HepG2 (cell line): ENCODE data around the gene PRIM2.
"Not testable (repeated sequence)": the region's sequence is repeated elsewhere in the genome, so short reads cannot be mapped to it uniquely, and the experiment has no call there.

Source experiments
- CBFB ChIP-seq: sonication (generic); formaldehyde crosslinking; IDR thresholded peaks from 2 replicates; pipeline ENCODE4 v1.4.0; 2020; ENCODE audit warnings: missing genetic modification reagents
- CHD2 ChIP-seq: IDR thresholded peaks from 2 replicates; pipeline ENCODE4 v1.6.1; 2011; ENCODE audit warnings: low read depth, low read length, improper control_type of control experiment
- JDP2 ChIP-seq: sonication (generic); formaldehyde crosslinking; IDR thresholded peaks from 2 replicates; pipeline ENCODE4 v1.8.1; 2022; ENCODE audit warnings: missing genetic modification reagents, borderline replicate concordance
- MLLT10 ChIP-seq: sonication (generic); formaldehyde crosslinking; IDR thresholded peaks from 2 replicates; pipeline ENCODE4 v1.4.0; 2020; ENCODE audit warnings: missing genetic modification reagents
- MTF1 ChIP-seq: sonication (generic); formaldehyde crosslinking; IDR thresholded peaks from 2 replicates; pipeline ENCODE4 v1.5.0; 2020; ENCODE audit warnings: missing genetic modification reagents
- POLR2A ChIP-seq, 2 experiments: IDR thresholded peaks; 2 replicates each; pipeline ENCODE4 v1.6.1; 2011; ENCODE audit warnings: low read depth in 2 of 2, low read length in 2 of 2, mild to moderate bottlenecking in 1 of 2, moderate library complexity in 1 of 2; ENCODE audit not compliant: insufficient read depth in 1 of 2
- RAD21 ChIP-seq: fragments of 450-650 bp; formaldehyde crosslinking; IDR thresholded peaks from 2 replicates; pipeline ENCODE4 v1.5.0; 2020; ENCODE audit warnings: mild to moderate bottlenecking
- ZNF143 ChIP-seq: sonication (generic); formaldehyde crosslinking; IDR thresholded peaks from 2 replicates; pipeline ENCODE4 v1.4.0; 2020; ENCODE audit warnings: missing genetic modification reagents
- ZNF451 ChIP-seq: sonication (generic); formaldehyde crosslinking; IDR thresholded peaks from 2 replicates; pipeline ENCODE4 v1.5.0; 2020; ENCODE audit warnings: mild to moderate bottlenecking, missing genetic modification reagents
- ZNF549 ChIP-seq: sonication (generic); formaldehyde crosslinking; IDR thresholded peaks from 2 replicates; pipeline ENCODE4 v1.5.0; 2020; ENCODE audit warnings: missing genetic modification reagents
- TF ChIP-seq, protein P1 (sequence below): sonication (generic); formaldehyde crosslinking; IDR thresholded peaks from 2 replicates; pipeline ENCODE4 v1.5.0; 2020; ENCODE audit warnings: missing genetic modification reagents
- TF ChIP-seq, protein P2 (sequence below): sonication (generic); formaldehyde crosslinking; IDR thresholded peaks from 2 replicates; pipeline ENCODE4 v1.5.0; 2020; ENCODE audit warnings: mild to moderate bottlenecking, missing genetic modification reagents
- TF ChIP-seq, protein P3 (sequence below): sonication (generic); formaldehyde crosslinking; IDR thresholded peaks from 2 replicates; pipeline ENCODE4 v1.4.0; 2020; ENCODE audit warnings: missing genetic modification reagents
- TF ChIP-seq, protein P4 (sequence below): sonication (generic); formaldehyde crosslinking; IDR thresholded peaks from 2 replicates; pipeline ENCODE4 v1.5.0; 2020; ENCODE audit warnings: mild to moderate bottlenecking, missing genetic modification reagents, moderate library complexity

DNA sequence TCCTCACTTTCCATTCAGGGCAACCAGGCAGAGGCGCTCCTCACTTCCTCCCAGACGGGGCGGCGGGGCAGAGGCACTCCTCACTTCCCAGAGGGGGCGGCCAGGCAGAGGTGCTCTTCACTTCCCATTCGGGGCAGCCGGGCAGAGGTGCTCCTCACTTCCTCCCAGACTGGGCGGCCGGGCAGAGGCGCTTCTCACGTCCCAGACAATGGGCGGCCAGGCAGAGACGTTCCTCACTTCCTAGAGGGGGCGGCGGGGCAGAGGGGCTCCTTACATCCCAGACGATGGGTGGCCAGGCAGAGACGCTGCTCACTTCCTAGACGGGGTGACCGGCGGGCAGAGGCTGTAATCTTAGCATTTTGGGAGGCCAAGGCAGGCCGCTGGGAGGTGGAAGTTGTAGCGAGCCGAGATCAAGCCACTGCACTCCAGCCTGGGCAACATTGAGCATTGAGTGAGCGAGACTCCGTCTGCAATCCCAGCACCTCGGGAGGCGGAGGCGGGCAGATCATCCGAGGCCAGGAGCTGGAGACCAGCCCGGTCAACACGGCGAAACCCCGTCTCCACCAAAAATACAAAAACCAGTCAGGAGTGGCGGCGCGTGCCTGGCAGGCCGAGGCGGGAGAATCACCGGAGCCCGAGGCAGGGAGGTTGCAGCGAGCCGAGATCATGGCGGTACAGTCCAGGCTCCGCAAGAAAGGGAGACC lies 6.0 kb upstream of the PRIM2 start:
- TF ChIP-seq MLLT10 (CRISPR knock-in tag); ZNF143; CHD2; JDP2 (CRISPR knock-in tag); POLR2A (IDR thresholded peaks at IDR 0.05; ENCODE audit: insufficient read depth in 1 of 2, low read depth in 2 of 2, low read length in 2 of 2); RAD21 (CRISPR knock-in tag); CBFB; ZNF451 (CRISPR knock-in tag); ZNF549 (CRISPR knock-in tag); MTF1 (CRISPR knock-in tag): not testable (repeated sequence)
- TF ChIP-seq, protein P1, sequence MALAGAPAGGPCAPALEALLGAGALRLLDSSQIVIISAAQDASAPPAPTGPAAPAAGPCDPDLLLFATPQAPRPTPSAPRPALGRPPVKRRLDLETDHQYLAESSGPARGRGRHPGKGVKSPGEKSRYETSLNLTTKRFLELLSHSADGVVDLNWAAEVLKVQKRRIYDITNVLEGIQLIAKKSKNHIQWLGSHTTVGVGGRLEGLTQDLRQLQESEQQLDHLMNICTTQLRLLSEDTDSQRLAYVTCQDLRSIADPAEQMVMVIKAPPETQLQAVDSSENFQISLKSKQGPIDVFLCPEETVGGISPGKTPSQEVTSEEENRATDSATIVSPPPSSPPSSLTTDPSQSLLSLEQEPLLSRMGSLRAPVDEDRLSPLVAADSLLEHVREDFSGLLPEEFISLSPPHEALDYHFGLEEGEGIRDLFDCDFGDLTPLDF (CRISPR knock-in tag), result not testable (repeated sequence)
- TF ChIP-seq, protein P2, sequence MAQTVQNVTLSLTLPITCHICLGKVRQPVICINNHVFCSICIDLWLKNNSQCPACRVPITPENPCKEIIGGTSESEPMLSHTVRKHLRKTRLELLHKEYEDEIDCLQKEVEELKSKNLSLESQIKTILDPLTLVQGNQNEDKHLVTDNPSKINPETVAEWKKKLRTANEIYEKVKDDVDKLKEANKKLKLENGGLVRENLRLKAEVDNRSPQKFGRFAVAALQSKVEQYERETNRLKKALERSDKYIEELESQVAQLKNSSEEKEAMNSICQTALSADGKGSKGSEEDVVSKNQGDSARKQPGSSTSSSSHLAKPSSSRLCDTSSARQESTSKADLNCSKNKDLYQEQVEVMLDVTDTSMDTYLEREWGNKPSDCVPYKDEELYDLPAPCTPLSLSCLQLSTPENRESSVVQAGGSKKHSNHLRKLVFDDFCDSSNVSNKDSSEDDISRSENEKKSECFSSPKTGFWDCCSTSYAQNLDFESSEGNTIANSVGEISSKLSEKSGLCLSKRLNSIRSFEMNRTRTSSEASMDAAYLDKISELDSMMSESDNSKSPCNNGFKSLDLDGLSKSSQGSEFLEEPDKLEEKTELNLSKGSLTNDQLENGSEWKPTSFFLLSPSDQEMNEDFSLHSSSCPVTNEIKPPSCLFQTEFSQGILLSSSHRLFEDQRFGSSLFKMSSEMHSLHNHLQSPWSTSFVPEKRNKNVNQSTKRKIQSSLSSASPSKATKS (CRISPR knock-in tag), result not testable (repeated sequence)
- TF ChIP-seq, protein P3, sequence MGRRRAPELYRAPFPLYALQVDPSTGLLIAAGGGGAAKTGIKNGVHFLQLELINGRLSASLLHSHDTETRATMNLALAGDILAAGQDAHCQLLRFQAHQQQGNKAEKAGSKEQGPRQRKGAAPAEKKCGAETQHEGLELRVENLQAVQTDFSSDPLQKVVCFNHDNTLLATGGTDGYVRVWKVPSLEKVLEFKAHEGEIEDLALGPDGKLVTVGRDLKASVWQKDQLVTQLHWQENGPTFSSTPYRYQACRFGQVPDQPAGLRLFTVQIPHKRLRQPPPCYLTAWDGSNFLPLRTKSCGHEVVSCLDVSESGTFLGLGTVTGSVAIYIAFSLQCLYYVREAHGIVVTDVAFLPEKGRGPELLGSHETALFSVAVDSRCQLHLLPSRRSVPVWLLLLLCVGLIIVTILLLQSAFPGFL (CRISPR knock-in tag), result not testable (repeated sequence)
- TF ChIP-seq, protein P4, sequence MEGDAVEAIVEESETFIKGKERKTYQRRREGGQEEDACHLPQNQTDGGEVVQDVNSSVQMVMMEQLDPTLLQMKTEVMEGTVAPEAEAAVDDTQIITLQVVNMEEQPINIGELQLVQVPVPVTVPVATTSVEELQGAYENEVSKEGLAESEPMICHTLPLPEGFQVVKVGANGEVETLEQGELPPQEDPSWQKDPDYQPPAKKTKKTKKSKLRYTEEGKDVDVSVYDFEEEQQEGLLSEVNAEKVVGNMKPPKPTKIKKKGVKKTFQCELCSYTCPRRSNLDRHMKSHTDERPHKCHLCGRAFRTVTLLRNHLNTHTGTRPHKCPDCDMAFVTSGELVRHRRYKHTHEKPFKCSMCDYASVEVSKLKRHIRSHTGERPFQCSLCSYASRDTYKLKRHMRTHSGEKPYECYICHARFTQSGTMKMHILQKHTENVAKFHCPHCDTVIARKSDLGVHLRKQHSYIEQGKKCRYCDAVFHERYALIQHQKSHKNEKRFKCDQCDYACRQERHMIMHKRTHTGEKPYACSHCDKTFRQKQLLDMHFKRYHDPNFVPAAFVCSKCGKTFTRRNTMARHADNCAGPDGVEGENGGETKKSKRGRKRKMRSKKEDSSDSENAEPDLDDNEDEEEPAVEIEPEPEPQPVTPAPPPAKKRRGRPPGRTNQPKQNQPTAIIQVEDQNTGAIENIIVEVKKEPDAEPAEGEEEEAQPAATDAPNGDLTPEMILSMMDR, result not testable (repeated sequence)
